ENCODE data around the gene C19orf38. TPM values are rescaled to one million over a fixed set of nuclear protein-coding genes. Genes with fewer than 3 reads are reported as not detected.

Gene C19orf38
- total and polyA plus RNA-seq, 12 donors: 0.27 to 4.0 (median 0.64) TPM; not detected in 1

DNA sequence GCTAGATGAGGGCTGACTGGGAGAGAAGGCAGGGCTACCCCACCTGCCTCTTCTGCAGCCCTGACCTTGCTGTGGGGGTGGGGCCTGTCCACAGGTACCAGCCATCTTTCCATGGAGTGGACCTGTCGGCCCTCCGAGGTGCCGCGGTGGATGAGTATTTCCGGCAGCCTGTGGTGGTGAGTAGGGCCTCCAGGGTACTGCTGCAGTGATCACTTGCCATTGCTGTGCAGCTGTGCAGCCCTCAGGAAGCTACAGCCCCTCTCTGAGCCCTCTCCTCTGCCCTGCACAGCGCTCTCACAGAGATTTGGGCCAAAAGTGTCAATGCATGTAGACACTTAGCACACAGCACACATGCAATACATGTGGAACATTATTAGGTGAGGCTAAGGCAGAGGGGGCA, 68.4 kb downstream of the C19orf38 start:
- no peak overlapping the region for H3K4me3 ChIP-seq
- H3K27ac ChIP-seq: no peak overlapping the region
- ATAC-seq (no peak), DNase-seq (no peak)
- H3K9me3 ChIP-seq: no peaks in the 10 kb centered on the region
- intact Hi-C loops (cut with DNase I): no loop called here
- no peaks in the 10 kb centered on the region for H3K4me1 ChIP-seq
- no peaks in the 10 kb centered on the region for H3K27me3 ChIP-seq
- 99% methylated on average over 6 of the region's 6 CpGs for WGBS, 2 donors
- TF ChIP-seq CTCF (IDR thresholded peaks at IDR 0.05): no peak
- H3K36me3 ChIP-seq: peaks cover 0 to 99% (median 28%) of the 10 kb centered on the region in 9 donors

DNA sequence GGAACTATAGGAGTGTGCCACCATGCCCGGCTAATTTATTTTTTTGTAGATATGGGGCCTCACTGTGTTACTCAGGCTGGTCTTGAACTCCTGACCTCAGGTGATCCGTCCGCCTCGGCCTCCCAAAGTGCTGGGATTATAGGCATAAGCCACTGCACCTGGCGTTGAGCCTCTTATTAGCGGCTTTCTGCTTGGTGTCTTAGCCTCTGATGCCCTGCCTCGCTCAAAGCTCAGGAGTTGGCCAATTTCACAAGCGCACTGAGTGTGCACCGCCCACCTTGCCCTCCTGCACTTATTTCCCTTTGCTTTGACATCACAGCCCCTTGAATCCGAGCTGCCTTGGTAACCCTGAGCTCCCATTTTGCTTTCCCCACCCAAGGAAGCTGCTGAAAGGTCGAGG, 70.1 kb downstream of the C19orf38 start:
- no peak overlapping the region for H3K27ac ChIP-seq
- H3K4me1 ChIP-seq: no peaks in the 10 kb centered on the region
- no peak for DNase-seq
- no peaks in the 10 kb centered on the region for H3K9me3 ChIP-seq
- peaks cover 0 to 99% (median 23%) of the 10 kb centered on the region in 9 donors for H3K36me3 ChIP-seq
- WGBS, 2 donors: 94 to 96% methylated on average over 11 of the region's 11 CpGs
- no peaks in the 10 kb centered on the region for H3K27me3 ChIP-seq
- no peak for ATAC-seq
- no peak overlapping the region for H3K4me3 ChIP-seq
- TF ChIP-seq CTCF (IDR thresholded peaks at IDR 0.05): no peak
- intact Hi-C loops (cut with DNase I): no loop called here

Small RNA genes lying within 50 kb of the gene (microRNA-seq; reads per million reads assigned to microRNA genes)
- gene MIR199A1 (0 to 1.5 reads per million in 2 donors), gene MIR6793 (0 to 0.60 reads per million in 2 donors)

Other genes with a start within 250 kb of the C19orf38 start
- gene SLC44A2, start 222.9 kb upstream of the C19orf38 start, total RNA-seq: 100 to 1,000 TPM in 4 of 10 donors, 10 to 100 TPM in 6; 82.5 to 114 (median 96.7) TPM
- gene SLC44A2, start 222.9 kb upstream of the C19orf38 start, polyA plus RNA-seq: 10 to 100 TPM; 56.2 to 65.8 TPM
- gene ILF3, start 194.1 kb upstream of the C19orf38 start, total RNA-seq: 100 to 1,000 TPM; 102 to 129 (median 112) TPM
- 10 to 100 TPM; 68.1 to 90.3 TPM for gene ILF3, start 194.1 kb upstream of the C19orf38 start, polyA plus RNA-seq
- gene QTRT1, start 147.0 kb upstream of the C19orf38 start, total RNA-seq: 10 to 100 TPM; 24.3 to 33.1 (median 26.5) TPM
- gene QTRT1, start 147.0 kb upstream of the C19orf38 start, polyA plus RNA-seq: 10 to 100 TPM; 43.6 to 92.3 TPM
- gene DNM2, start 130.3 kb upstream of the C19orf38 start, total RNA-seq: 100 to 1,000 TPM; 118 to 206 (median 135) TPM
- 100 to 1,000 TPM in 1 of 2 donors, 10 to 100 TPM in 1; 78.9 to 110 TPM for gene DNM2, start 130.3 kb upstream of the C19orf38 start, polyA plus RNA-seq
- 10 to 100 TPM; 25.9 to 38.6 (median 32.9) TPM for gene TMED1, start 12.2 kb upstream of the C19orf38 start, total RNA-seq
- gene TMED1, start 12.2 kb upstream of the C19orf38 start, polyA plus RNA-seq: 10 to 100 TPM; 40.4 to 88.6 TPM
- gene CARM1, start 23.1 kb downstream of the C19orf38 start, total RNA-seq: 10 to 100 TPM; 25.8 to 45.4 (median 28.8) TPM
- 10 to 100 TPM; 26.2 to 27.4 TPM for gene CARM1, start 23.1 kb downstream of the C19orf38 start, polyA plus RNA-seq
- gene YIPF2, start 80.2 kb downstream of the C19orf38 start, total RNA-seq: 10 to 100 TPM; 13.7 to 26.0 (median 16.9) TPM
- 10 to 100 TPM; 25.2 to 36.7 TPM for gene YIPF2, start 80.2 kb downstream of the C19orf38 start, polyA plus RNA-seq
- gene TIMM29, start 80.4 kb downstream of the C19orf38 start, total RNA-seq: 10 to 100 TPM; 10.8 to 16.1 (median 14.5) TPM
- 10 to 100 TPM; 15.6 to 17.3 TPM for gene TIMM29, start 80.4 kb downstream of the C19orf38 start, polyA plus RNA-seq
- 10 to 100 TPM; 35.2 to 54.4 (median 42.2) TPM for gene SMARCA4, start 112.6 kb downstream of the C19orf38 start, total RNA-seq
- gene SMARCA4, start 112.6 kb downstream of the C19orf38 start, polyA plus RNA-seq: 10 to 100 TPM; 53.0 to 64.8 TPM
- 10 to 100 TPM in 8 of 10 donors, 1 to 10 TPM in 2; 4.5 to 76.1 (median 16.4) TPM for gene LDLR, start 241.0 kb downstream of the C19orf38 start, total RNA-seq
- 10 to 100 TPM in 1 of 2 donors, 1 to 10 TPM in 1; 7.4 to 24.1 TPM for gene LDLR, start 241.0 kb downstream of the C19orf38 start, polyA plus RNA-seq